22Rv1 (cell line): ENCODE data around the gene VTN.

Experiments
- CTCF ChIP-seq: fragments of 450-650 bp; IDR thresholded peaks from 2 replicates; pipeline ENCODE4 v1.5.1; 2017; ENCODE audit warnings: mild to moderate bottlenecking
- ZFX ChIP-seq: fragments of 450-650 bp; IDR thresholded peaks from 2 replicates; pipeline ENCODE4 v1.6.1; 2017; ENCODE audit warnings: antibody characterized with exemption, borderline replicate concordance

GRCh38 chr17:28391401-28391800 is 21.3 kb upstream of the VTN start:
- TF ChIP-seq CTCF (no peak), ZFX (no peak)
